ENCODE measurements around the gene METTL15.

DNA sequence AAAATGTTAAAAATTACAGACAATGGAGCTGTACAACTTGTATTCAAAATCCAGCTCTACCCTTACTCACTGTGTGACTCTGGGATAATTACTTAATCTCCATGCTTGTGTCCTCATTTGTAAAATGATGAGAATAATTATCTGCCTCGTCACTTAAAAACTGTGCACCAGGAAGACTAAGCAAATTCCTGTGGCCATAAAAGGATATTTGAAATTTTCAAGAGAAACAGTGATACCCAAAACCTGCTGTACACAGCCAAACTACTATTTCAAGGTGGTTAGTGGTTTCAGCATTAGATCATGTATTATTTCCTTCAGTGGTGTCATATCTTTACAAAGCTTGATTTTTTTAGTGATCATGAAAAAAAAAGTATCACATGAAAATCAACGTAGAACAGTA, 136.9 kb downstream of the METTL15 start:
- TF ChIP-seq, protein P1, sequence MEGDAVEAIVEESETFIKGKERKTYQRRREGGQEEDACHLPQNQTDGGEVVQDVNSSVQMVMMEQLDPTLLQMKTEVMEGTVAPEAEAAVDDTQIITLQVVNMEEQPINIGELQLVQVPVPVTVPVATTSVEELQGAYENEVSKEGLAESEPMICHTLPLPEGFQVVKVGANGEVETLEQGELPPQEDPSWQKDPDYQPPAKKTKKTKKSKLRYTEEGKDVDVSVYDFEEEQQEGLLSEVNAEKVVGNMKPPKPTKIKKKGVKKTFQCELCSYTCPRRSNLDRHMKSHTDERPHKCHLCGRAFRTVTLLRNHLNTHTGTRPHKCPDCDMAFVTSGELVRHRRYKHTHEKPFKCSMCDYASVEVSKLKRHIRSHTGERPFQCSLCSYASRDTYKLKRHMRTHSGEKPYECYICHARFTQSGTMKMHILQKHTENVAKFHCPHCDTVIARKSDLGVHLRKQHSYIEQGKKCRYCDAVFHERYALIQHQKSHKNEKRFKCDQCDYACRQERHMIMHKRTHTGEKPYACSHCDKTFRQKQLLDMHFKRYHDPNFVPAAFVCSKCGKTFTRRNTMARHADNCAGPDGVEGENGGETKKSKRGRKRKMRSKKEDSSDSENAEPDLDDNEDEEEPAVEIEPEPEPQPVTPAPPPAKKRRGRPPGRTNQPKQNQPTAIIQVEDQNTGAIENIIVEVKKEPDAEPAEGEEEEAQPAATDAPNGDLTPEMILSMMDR (optimal IDR thresholded peaks at IDR 0.05 in 1 of 3, IDR thresholded peaks at IDR 0.05 in 1 of 3, conservative IDR thresholded peaks at IDR 0.05 in 1 of 3; ENCODE audit: extremely low read depth in 1 of 3, insufficient read depth in 2 of 3, low read length in 3 of 3), result no peak
- TF ChIP-seq EZH2 (IDR thresholded peaks at IDR 0.05; ENCODE audit: low read length), result no peak

Measured in keratinocyte (primary cell).